Esophagus muscularis mucosa (tissue), 4 donors: ENCODE results near the gene CD40. TPM values are rescaled to one million over a fixed set of nuclear protein-coding genes. Genes with fewer than 3 reads are reported as not detected.

Experiments
- DNase-seq: peaks from one replicate; pipeline ENCODE4 v3.0.0-alpha.2; 2017; ENCODE audit errors: extremely low spot score
- H3K27ac ChIP-seq, 4 donors: fragments of 200-600 bp; sonication (generic); replicated peaks in 1 of 4; 1 replicate in 3 of 4; 2 replicates in 1 of 4; pipeline ENCODE4 v1.5.1; 2016 to 2019; ENCODE audit warnings: mild to moderate bottlenecking in 1 of 4
- H3K27me3 ChIP-seq, 4 donors: fragments of 200-600 bp; sonication (generic); one replicate each; pipeline versions ENCODE4 v1.5.1 to v1.6.0; 2016 to 2019
- H3K36me3 ChIP-seq, 4 donors: fragments of 200-600 bp; sonication (generic); one replicate each; pipeline ENCODE4 v1.5.1; 2016 to 2019
- H3K4me1 ChIP-seq, 4 donors: fragments of 200-600 bp; sonication (generic); one replicate each; pipeline ENCODE4 v1.5.1; 2016 to 2019
- H3K4me3 ChIP-seq, 4 donors: fragments of 200-600 bp; sonication (generic); 1 replicate in 2 of 4; 2 replicates in 2 of 4; pipeline ENCODE4 v1.5.1; 2016 to 2019; ENCODE audit warnings: mild to moderate bottlenecking in 4 of 4, moderate library complexity in 1 of 4
- H3K9me3 ChIP-seq, 4 donors: fragments of 200-600 bp; sonication (generic); 1 replicate in 3 of 4; 2 replicates in 1 of 4; pipeline ENCODE4 v1.5.1; 2016 to 2019
- EP300 ChIP-seq: sonication (generic); formaldehyde crosslinking; IDR thresholded peaks from one replicate; pipeline ENCODE4 v1.6.1; 2017; ENCODE audit warnings: antibody characterized with exemption
- POLR2A ChIP-seq: fragments of 450-650 bp; IDR thresholded peaks from one replicate; pipeline ENCODE4 v1.6.1; 2017; ENCODE audit warnings: antibody characterized with exemption, moderate library complexity, mild to moderate bottlenecking, low read depth
- POLR2AphosphoS5 ChIP-seq, 2 donors: sonication (generic); formaldehyde crosslinking; IDR thresholded peaks; one replicate each; pipeline ENCODE4 v1.6.1; 2017; ENCODE audit warnings: antibody characterized with exemption in 2 of 2
- WGBS: methylation state at CpG from one replicate; pipeline ENCODE4 v1.1.5; 2018; 5-methylcytosine and 5-hydroxymethylcytosine counted together
- intact Hi-C: fragments of 100-400 bp; cut with DNase I; formaldehyde crosslinking; loops from one replicate; pipeline ENCODE4 v1.15.1; 2023
- total RNA-seq, 4 donors: library from RNA; depleted of rRNA; stranded (reverse); fragments of >200 nt; gene quantifications; one replicate each; pipeline versions ENCODE4 v1.1.0 to v1.2.1, GENCODE V29; 2016
- TF ChIP-seq, protein P1 (sequence below), 3 experiments: fragments of 200-600 bp in 2 of 3; fragments of 450-650 bp in 1 of 3; sonication (generic) in 2 of 3; IDR thresholded peaks; one replicate each; pipeline ENCODE4 v1.5.1; 2017 to 2019; ENCODE audit warnings: antibody characterized with exemption in 3 of 3, mild to moderate bottlenecking in 2 of 3, moderate library complexity in 1 of 3

The CD40 gene
- total RNA-seq, 4 donors from 2014 or later, result 10.0 to 21.6 (median 16.9) TPM

DNA sequence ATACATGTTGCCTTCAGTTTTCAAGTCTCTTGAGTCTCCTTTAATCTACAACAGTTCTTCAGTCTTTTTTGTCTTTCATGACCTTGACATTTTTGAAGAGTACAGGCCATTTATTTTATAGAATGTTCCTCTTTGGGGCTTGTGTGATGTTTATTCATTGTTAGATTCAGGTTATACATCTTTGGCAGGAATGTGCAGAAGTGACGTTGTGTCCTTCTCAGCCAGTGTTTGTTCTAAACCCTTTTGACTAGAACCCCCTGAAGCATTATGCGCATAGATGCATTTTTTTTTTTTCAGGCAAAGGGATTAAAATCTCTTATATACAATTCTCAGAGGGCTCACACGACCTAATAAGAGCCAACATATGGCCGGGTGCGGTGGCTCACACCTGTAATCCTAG, 17.1 kb upstream of the CD40 start:
- no peaks in the 10 kb centered on the region for H3K36me3 ChIP-seq
- H3K27me3 ChIP-seq, result peaks cover 0 to 70% (median 14%) of the 10 kb centered on the region in 4 donors
- H3K4me1 ChIP-seq, result peaks cover 0 to 10% (median 5%) of the 10 kb centered on the region in 4 donors
- intact Hi-C loops, result no loop called here
- no peak overlapping the region for H3K4me3 ChIP-seq
- WGBS, result 78% methylated on average over 5 of the region's 5 CpGs
- H3K27ac ChIP-seq, result no peak overlapping the region
- no peaks in the 10 kb centered on the region for H3K9me3 ChIP-seq
- TF ChIP-seq POLR2A, result no peak
- no peak for TF ChIP-seq EP300
- no peak for TF ChIP-seq POLR2AphosphoS5 (IDR thresholded peaks at IDR 0.05)
- TF ChIP-seq, protein P1, sequence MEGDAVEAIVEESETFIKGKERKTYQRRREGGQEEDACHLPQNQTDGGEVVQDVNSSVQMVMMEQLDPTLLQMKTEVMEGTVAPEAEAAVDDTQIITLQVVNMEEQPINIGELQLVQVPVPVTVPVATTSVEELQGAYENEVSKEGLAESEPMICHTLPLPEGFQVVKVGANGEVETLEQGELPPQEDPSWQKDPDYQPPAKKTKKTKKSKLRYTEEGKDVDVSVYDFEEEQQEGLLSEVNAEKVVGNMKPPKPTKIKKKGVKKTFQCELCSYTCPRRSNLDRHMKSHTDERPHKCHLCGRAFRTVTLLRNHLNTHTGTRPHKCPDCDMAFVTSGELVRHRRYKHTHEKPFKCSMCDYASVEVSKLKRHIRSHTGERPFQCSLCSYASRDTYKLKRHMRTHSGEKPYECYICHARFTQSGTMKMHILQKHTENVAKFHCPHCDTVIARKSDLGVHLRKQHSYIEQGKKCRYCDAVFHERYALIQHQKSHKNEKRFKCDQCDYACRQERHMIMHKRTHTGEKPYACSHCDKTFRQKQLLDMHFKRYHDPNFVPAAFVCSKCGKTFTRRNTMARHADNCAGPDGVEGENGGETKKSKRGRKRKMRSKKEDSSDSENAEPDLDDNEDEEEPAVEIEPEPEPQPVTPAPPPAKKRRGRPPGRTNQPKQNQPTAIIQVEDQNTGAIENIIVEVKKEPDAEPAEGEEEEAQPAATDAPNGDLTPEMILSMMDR (IDR thresholded peaks at IDR 0.05), result no peak
- DNase-seq, result no peak

DNA sequence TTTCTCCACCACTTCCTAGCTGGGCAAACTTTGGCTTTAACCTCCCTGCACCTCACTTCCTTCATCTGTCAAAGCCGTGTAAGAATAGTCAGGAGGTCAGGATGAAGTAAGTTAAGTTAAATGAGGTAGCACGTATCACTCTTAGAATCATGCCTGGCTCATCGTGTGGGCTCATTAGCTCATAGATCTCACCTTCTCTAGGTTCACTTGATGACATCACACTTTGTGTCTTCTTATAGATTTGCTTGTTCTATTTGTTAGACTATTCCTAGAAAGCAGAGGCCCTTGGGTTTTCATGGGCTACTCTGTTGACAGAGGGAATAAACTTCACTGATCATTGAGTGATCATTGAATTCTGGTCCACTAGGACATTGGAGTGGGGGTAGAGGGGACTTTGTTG, 16.2 kb upstream of the CD40 start:
- Histone ChIP-seq H3K4me1 (peaks cover 0 to 10% (median 5%) of the 10 kb centered on the region in 4 donors), H3K36me3 (no peaks in the 10 kb centered on the region), H3K4me3 (no peak overlapping the region), H3K27me3 (peaks cover 0 to 73% (median 14%) of the 10 kb centered on the region in 4 donors), H3K9me3 (no peaks in the 10 kb centered on the region), H3K27ac (no peak overlapping the region)
- intact Hi-C loops, result no loop called here
- no peak for DNase-seq
- WGBS, result 80% methylated on average over 3 of the region's 3 CpGs
- TF ChIP-seq POLR2A (no peak), POLR2AphosphoS5 (IDR thresholded peaks at IDR 0.05) (no peak), EP300 (no peak)
- TF ChIP-seq, protein P1 (IDR thresholded peaks at IDR 0.05), result no peak

DNA sequence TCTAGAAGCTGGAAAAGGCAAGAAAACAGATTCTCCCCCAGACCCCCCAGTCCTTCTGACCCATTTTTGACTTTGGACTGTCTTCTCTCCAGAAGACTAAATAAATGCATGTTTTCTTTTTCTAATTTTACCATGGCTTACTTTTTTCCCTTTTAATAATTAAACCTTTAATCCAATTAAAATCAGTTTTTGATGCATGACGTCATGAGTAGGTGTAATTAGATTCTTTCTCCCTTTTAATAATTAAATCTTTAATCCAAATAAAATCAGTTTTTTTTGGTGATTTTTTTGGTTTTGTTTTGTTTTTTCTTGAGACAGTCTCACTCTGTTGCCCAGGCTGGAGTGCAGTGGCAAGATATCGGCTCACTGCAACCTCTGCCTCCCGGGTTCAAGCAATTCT, 15.2 kb upstream of the CD40 start:
- no peaks in the 10 kb centered on the region for H3K9me3 ChIP-seq
- H3K4me3 ChIP-seq, result no peak overlapping the region
- H3K27me3 ChIP-seq, result peaks cover 0 to 74% (median 14%) of the 10 kb centered on the region in 4 donors
- no peak for DNase-seq
- peaks cover 0 to 10% (median 5%) of the 10 kb centered on the region in 4 donors for H3K4me1 ChIP-seq
- no peak overlapping the region for H3K27ac ChIP-seq
- no peak for TF ChIP-seq EP300
- TF ChIP-seq POLR2AphosphoS5 (IDR thresholded peaks at IDR 0.05), result no peak
- no peak for TF ChIP-seq POLR2A
- WGBS, result 77% methylated on average over 3 of the region's 3 CpGs
- no peaks in the 10 kb centered on the region for H3K36me3 ChIP-seq
- intact Hi-C loops, result no loop called here

DNA sequence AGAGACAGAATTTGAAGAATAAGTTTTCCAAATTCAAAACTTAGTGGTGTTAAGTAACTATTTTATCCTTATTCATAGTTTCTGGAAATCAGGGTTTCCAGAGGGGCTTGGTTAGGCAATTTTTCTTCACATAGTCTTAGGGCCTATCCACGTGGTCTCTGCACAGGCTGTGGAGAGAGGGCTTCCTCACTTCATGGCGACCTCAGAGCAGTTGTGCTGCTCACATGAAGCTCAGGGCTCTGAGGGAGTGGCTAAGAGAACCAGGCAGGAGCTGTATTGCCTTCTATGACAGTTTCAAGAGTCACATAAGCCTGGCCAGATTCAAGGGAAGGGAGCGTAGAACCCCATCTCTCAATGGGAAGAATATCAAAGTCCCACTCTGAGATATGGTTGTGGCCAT, 13.9 kb upstream of the CD40 start:
- no peak for DNase-seq
- Histone ChIP-seq H3K4me3 (no peak overlapping the region), H3K9me3 (no peaks in the 10 kb centered on the region), H3K4me1 (peaks cover 0 to 9% (median 5%) of the 10 kb centered on the region in 4 donors), H3K27me3 (peaks cover 0 to 80% (median 13%) of the 10 kb centered on the region in 4 donors), H3K27ac (no peak overlapping the region), H3K36me3 (no peaks in the 10 kb centered on the region)
- TF ChIP-seq, protein P1 (IDR thresholded peaks at IDR 0.05), result no peak
- TF ChIP-seq POLR2A (no peak), EP300 (no peak), POLR2AphosphoS5 (IDR thresholded peaks at IDR 0.05) (no peak)
- intact Hi-C loops, result no loop called here
- WGBS, result 70% methylated on average over 3 of the region's 3 CpGs

DNA sequence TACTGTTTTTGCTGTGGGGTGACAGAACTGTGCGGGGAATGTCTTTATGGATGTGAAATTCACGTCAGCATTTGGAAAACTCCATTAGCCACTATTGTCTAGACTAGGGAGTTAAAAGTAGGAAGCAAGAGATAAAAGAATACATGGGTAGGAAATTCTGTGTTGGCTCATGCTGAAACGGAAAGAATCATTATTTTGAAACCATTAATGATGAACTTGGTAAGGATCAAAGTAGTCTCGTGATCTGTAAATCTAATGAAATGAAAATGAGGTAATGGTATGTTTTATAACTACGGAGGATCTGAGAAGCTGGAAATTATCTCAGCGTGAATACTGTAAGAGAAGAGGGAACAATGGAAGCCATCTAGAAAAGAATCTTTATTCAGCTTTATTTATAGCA, 11.1 kb upstream of the CD40 start:
- TF ChIP-seq EP300, result no peak
- no peak for TF ChIP-seq POLR2A
- no peak for TF ChIP-seq POLR2AphosphoS5 (IDR thresholded peaks at IDR 0.05)
- TF ChIP-seq, protein P1 (IDR thresholded peaks at IDR 0.05), result no peak

More for the DNA sequence above, 11.1 kb upstream of the CD40 start:
- Histone ChIP-seq H3K4me3 (no peak overlapping the region), H3K36me3 (no peaks in the 10 kb centered on the region), H3K9me3 (no peaks in the 10 kb centered on the region), H3K27ac (no peak overlapping the region), H3K4me1 (peaks cover 0 to 4% (median 0%) of the 10 kb centered on the region in 4 donors), H3K27me3 (peaks cover 0 to 60% (median 3%) of the 10 kb centered on the region in 4 donors)
- WGBS, result 68% methylated on average over 6 of the region's 6 CpGs
- DNase-seq, result no peak
- intact Hi-C loops, result no loop called here
